A204.1 (cell line): ENCODE measurements around the gene KEAP1.
"Not testable (repeated sequence)": the region's sequence is repeated elsewhere in the genome, so short reads cannot be mapped to it uniquely, and the experiment has no call there.

Experiments used
- FAIRE-seq: peaks from 2 replicates; lab custom pipeline; 2012; peaks lifted over from hg19 to GRCh38; lab: Jason Lieb, UNC

Gene KEAP1

DNA sequence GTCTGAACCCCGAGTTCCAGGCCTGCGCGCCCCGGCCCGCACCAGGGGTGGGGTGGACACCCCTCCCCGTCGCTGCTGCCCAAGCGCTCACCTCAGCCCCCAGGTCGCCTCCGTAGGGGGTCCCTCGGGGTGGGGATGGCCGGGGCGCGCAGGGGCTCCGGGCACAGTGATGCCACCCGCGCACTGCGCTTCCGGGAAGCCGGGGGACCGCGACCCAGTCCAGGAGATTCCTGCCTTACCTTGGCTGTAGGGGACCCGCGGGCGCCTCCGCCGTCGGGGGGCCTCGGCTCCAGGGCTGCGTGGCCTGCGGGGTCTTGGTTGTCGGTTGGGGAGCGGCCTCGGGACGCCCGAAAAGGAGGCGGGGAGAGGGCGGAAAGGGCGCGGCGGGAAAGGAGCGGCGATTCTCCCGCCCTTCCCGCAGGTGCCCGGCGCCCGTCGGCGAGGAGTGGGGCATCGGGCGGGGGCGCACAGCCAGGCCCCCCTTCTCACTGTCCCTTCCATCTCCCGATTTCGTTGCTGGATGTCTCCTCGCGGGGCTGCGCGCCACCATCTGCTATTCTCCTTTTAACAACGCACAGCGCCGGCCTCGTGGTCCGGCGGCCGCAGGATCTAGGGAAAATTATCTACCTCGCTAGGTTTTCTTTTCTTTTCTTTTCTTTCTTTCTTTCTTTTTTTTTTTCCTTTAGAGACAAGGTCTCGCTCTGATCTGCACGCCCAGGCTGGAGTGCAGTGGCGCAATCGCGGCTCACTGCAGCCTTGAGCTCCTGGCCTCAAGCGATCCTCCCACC lies at the start of gene KEAP1:
TSS of gene KEAP1 (minus strand) at position 355 of the 788 bp plus-strand sequence. CDS start 3,323 bp downstream, outside the sequence.
- FAIRE-seq: no peak

DNA sequence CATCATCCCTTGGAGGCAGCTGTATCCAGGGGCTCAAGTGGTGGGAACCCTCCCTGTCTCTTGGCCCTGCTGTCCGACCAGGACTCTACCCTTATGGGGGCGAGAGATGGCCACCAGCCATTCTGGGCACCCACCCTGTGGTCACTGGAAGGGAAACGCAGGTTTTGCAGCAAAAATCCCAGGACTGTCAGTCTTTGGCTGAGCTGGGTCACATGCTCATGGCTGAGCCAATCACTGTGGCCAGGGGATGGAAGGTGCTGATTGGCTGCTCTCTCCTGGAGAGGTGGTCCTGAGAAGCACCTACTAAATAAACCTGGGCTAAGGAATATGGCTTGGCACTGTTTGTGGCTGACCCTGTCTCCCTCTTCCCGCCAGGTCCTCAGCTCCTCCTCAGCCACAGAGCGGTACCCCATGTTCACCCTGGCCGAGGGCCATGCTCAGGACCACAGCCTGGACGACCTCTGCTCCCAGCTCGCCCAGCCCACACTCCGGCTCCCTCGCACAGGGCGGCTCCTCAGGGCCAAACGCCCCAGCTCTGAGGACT lies 49.4 kb upstream of the KEAP1 start:
- no peak for FAIRE-seq

DNA sequence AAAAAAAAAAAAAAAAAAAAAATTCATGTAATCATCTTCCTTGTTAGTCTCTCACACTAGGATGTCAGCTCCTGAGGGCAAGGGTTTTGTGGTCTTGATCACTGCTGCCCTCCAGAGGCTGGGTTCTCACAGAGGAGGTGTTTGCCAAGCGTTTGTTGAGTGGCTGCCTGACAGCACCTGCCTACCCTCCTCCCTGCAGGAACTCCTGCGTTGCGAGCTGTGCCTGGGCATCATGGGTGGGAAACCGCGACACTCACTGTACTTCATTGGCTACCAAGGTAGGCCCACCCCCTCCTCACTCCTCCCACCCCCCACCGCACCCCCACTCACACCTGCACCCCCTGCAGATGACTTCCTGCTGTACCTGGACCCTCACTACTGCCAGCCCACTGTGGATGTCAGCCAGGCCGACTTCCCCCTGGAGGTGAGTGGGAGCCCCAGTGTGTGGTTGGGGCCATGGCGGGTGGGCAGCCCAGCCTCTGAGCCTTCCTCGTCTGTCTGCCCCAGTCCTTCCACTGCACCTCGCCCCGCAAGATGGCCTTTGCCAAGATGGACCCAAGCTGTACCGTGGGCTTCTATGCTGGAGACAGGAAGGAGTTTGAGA lies 48.6 kb upstream of the KEAP1 start:
- FAIRE-seq: no peak

DNA sequence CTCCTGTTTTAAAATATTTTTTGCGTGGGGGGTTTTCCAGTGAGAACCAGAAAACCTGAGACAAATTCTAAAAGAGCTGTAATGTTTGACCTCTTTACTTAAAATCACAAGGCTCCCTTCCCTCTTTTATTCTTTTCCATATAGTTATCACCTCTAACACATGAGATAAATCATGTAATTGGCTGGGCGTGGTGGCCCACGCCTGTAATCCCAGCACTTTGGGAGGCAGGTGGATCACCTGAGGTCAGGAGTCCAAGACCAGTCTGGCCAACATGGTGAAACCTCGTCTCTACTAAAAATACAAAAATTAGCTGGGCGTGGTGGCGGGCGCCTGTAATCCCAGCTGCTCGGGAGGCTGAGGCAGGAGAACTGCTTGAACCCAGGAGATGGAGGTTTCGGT lies 47.9 kb upstream of the KEAP1 start:
- FAIRE-seq: not testable (repeated sequence)

DNA sequence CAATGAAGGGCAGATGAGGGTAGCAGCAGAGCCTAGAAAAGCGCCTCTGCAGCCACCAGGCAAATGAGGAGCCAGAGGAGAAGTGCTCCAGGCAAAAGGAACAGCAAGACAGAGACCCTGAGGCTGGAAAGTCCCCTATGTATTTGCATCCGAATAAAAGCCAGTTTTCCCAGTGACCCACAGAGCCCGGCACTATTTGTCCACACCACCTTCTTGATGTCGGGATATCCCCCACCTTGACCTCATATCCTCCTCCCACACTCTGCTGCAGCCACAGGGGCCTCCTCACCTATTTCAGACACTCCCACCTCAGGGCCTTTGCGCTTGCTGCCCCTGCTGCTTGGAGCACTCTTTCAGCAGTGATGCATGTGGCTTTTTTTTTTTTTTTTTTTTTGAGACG lies 47.2 kb upstream of the KEAP1 start:
- no peak for FAIRE-seq

DNA sequence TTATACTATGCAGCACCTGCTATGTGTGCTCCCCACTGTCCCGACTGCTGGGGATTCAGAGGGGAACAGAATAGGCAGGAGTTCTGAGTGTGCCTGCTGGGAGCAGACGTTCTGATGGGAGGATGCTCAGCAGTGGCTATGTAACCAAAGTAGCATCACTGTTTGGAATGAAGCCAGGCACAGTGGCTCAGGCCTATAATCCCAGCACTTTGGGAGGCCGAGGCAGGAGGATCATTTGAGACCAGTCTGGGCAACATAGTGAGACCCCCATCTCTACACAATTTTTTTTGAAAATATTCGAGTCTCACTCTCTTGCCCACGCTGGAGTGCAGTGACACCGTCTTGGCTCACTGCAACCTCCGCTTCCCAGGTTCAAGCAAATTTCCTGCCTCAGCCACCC lies 46.6 kb upstream of the KEAP1 start:
- no peak for FAIRE-seq

DNA sequence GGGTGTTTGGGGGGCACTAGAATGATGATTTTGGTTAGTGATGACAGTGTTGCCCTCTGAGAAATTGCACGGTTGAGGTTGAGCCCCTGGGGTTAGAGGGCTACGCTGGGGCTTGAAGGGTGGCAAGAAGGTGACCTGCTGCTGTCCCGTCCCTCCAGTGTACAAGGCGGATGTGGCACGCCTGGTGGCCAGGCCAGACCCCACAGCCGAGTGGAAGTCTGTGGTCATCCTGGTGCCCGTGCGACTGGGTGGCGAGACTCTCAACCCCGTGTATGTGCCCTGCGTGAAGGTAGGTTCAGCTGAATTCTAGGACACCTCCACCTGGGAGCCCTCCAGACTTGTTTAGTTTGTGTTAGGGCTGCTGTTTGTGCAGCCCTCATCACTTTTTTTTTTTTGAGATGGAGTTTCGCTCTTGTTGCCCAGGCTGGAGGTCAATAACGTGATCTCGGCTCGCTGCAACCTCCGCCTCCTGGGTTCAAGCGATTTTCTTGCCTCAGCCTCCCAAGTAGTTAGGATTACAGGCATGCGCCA lies 45.7 kb upstream of the KEAP1 start:
- no peak for FAIRE-seq

DNA sequence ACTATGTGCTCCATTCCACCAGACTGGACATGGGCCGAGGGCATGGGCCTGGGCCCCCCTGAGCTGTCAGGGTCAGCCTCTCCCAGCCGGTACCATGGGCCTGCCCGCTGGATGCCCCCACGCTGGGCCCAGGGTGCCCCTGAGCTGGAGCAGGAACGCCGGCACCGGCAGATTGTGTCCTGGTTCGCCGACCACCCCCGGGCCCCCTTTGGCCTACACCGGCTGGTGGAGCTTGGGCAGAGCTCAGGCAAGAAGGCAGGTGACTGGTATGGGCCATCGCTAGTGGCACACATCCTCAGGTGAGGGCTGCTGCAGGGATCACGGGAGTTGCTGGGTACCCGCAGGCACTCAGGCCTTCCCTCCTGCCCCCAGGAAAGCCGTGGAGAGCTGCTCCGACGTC lies 43.7 kb upstream of the KEAP1 start:
- no peak for FAIRE-seq

DNA sequence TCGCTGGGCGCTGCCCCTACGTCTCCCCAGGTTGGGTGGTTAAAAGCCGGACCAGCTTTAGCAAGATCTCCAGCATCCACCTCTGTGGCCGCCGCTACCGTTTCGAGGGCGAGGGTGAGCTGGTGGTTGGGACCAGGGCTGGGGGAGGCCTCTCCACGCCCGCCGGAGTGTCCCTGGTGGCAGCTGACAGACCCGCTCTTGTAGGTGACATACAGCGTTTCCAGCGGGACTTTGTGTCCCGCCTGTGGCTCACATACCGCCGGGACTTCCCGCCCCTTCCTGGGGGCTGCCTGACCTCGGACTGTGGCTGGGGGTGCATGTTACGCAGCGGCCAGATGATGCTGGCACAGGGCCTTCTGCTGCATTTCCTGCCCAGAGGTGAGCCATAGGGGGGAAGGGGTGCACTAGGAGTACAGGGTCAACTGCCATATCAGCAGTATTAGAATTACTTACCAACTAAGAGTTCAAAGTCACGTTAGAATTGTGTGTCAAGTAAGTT lies 41.6 kb upstream of the KEAP1 start:
- FAIRE-seq: no peak

DNA sequence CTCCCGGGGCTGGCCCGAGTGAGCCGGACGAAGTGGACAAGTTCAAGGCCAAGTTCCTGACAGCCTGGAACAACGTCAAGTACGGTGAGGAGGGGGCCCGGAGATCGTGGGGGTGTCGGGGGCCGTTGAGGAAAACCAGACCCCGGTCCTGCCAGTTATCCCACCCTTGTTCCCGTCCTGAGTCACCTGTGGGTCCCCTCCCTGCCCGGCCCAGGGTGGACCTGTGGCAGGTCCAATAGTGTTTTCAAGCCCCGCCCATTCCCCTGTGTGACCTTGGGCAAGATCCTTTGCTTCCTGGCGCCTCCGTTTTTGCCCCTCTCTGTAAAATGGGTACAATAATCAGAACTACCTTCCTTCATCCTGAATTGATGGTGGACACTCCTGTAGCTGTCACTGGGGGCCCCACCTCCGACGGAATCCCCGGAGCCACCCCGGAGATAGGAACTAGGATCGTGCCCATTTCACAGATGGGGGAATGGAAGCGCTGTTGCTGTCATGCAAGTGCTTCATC lies 41.1 kb upstream of the KEAP1 start:
- no peak for FAIRE-seq

DNA sequence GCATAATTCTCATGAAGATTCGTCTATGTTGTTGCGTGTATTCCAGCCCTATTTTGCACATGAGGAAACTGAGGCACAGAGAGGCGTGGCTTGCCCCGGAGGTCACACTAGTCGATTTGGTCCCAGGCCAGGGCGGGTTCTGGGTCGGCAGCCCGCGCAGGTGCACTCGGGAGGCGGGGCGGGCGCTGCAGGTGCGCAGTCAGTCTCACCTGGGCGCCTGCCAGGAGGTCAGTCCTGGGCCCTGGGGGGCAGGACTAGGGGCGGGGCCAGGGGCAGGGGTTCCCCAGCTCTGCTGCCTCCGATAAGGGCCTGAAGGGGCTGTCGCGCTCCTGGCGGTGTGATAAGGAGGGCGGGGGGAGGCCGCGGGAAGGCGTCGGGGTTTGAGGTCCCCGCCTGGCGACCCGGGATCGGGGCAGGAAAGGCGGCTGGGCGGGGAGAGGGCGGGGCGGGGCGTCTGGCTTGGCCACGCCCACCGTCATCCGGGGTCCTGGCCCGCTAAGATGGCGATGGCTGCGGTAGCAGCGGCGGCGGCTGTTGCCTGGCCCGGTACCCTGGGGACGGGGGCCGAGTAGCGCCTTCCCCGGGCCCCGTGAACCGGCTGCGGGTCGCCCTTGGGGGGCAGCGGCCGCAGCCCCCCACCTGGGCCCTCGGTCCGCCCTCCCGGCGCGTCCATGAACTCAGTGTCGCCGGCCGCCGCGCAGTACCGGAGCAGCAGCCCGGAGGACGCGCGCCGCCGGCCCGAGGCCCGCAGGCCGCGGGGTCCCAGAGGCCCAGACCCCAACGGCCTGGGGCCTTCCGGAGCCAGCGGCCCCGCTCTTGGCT lies 40.5 kb upstream of the KEAP1 start, which contains the start of gene ATG4D:
TSS of gene ATG4D (plus strand) at position 485 of the 822 bp plus-strand sequence. CDS start at position 672, 187 bp downstream.
- FAIRE-seq: no peak

DNA sequence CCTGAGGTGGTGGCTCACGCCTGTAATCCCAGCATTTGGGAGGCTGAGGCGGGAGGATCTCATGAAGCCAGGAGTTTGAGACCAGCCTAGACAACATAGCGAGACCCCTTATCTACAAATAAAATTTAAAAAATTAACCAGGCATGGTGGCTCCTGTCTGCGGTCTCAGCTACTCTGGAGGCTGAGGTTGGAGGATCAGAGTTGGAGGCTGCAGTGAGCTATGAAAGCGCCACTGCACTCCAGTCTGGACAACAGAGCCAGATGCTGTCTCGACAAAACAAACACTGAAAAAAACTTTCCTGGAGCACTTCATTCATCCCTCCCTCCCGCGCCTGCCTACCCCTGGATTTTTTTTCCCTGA lies 39.9 kb upstream of the KEAP1 start:
- no peak for FAIRE-seq

DNA sequence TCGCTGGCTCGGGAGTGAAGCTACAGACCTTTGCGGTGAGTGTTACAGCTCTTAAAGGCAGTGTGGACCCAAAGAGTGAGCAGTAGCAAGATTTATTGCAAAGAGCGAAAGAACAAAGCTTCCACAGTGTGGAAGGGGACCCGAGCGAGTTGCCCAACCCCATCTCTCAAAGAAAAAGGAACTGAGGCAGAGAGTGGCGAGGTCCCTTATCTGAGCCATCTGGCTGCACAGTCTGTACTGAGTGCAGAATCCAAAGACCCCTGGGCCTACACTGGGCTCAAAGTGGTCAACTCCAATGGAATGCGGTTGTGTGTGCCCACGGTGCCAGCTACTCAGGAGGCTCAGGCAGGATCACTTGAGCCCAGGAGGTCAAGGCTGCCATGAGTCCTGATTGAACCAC lies 35.9 kb upstream of the KEAP1 start:
- FAIRE-seq: not testable (repeated sequence)

DNA sequence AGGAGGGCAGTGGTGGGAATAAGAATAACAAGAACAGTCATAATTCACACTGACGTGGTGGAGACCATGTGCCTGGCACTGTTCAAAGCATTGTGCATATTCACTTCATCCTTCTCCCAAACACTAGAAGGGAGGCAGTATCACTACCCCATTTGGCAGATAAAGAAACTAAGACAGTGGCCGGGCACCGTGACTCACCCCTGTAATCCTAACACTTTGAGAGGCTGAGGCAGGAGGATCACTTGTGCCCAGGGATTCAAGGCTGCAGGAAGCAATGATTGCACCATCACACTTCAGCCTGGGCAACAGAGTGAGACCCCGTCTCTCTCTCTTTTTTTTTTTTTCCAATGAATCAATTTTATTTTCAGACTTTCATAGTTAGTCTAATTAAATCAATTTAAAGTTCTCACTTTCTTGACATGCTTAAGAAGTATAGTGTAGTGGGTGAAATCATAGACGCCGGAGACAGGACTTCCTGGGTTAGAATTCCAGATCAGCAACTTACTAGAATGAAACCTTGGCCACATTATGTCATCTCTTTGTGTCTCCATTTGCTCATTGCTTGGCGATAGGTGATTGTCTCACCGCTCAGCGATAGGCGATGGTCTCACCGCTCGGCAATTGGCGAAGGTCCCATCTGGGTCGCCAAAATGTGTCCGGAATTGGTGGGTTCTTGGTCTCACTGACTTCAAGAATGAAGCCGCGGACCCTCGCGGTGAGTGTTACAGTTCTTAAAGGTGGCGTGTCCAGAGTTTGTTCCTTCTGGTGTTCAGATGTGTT lies 35.2 kb upstream of the KEAP1 start:
- no peak for FAIRE-seq

DNA sequence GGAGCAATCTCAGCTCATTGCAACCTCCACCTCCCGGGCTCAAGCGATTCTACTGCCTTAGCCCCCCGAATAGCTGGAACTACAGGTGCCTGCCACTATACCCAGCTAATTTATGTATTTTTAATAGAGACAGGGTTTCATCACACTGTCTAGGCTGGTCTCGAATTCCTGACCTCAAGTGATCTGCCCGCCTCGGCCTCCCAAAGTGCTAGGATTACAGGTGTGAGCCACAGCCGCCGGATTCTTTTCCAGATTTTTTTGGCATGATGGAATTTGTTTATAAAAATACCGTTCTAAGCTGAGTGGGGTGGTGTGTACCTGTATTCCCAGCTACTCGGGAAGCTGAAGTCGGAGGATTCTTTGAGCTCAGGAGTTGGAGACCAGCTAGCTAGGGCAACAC lies 34.5 kb upstream of the KEAP1 start:
- FAIRE-seq: no peak

DNA sequence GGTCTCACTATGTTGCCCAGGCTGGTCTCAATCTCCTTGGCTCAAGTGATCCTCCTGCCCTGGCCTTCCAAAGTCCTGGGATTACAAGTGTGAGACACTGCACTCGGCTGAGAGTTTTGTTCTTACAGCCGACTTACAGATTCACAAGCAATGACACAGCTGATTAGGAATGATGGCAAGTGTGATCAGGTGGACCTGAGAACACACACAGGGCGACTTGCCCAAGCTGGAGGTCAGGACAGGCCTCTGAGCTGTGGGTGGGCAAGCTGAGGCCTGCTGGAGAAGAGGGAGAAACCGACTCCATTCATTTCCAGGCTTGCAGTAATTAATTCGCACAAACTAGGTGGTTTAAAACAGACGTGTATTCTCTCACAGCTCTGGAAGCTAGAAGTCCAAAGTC lies 32.5 kb upstream of the KEAP1 start:
- no peak for FAIRE-seq

DNA sequence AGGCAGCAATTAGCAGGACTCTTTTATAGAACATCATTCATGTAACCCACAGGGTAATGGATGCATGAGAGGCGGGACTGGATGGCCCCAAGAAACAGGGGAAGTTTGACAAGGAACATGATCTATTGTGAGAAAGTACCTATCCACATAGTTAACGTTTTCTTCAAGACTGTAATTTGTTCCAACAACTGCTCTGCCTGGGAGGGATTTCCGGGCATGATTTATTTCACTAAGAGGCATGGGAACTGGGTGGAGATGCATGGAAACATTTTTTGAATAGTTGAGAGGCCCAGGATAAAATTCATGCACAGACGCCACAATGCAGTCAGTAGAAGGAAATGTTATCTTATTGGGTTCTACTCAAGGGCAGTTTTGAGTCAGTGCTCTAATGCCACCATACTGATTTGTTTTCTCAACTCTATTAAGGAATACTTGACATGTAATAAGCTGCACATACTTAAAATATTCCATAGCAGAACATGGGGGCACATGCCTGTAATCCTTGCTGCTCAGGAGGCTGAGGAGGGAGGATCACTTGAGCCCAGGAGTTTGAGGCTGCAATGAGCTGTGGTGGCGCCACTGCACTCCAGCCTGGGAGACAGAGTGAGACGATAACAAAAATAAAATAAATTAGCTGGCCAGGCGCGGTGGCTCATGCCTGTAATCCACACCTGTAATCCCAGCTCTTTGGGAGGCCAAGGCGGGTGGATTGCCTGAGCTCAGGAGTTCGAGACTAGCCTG lies 30.7 kb upstream of the KEAP1 start:
- FAIRE-seq: no peak

DNA sequence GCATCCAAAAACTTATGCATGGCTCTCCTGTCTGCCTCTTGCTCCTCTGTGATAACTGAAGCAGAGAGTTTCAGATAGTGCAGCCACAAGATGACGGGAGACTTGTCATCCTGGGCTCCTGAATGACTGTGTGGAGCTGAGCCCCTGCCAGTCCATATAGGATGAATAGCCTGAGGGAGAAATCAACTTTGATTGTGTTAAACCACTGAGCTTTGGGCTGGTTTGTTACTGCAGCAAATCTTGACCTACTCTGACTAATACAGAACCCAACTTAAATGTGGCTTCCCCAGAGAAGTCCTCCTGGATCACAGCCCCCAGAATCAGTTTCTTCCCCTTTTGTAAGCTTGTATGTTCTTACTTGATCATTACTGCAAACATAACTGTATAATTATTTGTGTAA lies 29.3 kb upstream of the KEAP1 start:
- FAIRE-seq: no peak

DNA sequence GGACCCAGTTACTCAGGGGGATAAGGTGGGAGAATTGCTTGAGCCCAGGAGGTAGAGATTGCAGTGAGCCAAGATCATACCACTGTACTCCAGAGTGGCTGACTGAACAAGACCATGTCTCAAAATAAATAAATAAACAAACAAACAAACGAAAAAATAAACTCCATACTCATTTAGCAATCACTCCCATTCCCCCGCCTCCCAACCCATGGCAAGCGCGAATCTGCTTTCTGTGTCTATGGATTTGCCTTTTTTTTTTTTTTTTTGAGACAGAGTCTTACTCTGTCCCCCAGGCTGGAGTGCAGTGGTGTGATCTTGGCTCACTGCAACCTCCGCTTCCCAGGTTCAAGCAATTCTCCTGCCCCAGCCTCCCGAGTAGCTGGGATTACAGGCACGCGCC lies 23.7 kb upstream of the KEAP1 start:
- FAIRE-seq: not testable (repeated sequence)

DNA sequence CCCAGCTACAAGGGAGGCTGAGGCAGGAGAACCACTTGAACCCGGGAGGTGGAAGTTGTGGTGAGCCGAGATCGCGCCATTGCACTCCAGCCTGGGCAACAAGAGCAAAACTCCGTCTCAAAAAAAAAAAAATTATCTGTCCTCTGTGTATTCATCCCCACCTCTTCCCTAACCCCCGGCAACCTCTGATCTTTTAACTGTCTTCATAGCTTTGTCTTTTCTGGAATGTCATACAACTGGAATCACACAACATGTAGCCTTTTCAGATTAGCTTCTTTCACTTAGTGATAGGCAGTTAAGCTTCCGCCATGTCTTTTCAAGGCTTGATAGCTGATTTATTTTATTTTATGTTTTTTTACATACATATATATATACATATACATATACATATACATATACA lies 22.5 kb upstream of the KEAP1 start:
- FAIRE-seq: peak; percentile 65
